Caco-2 (cell line): ENCODE data around the gene AMPH. TPM values are rescaled to one million over a fixed set of nuclear protein-coding genes. Genes with fewer than 3 reads are reported as not detected.
"Not testable (repeated sequence)": the region's sequence is repeated elsewhere in the genome, so short reads cannot be mapped to it uniquely, and the experiment has no call there.

Experiments
- BruUV-seq: library from RNA; stranded (reverse); fragments of 400-500 nt; replicated peaks from 2 replicates; lab custom pipeline; 2021; lab: Mats Ljungman, UMichigan
- CTCF ChIA-PET: fragments of 300-600 bp; sonication (Branson Sonifier 250); formaldehyde crosslinking; loops from one replicate; lab custom pipeline; 2022; ENCODE audit warnings: antibody characterized with exemption; lab: Charles Lee
- POLR2A ChIA-PET: fragments of 300-600 bp; sonication (Branson Sonifier 250); formaldehyde crosslinking; loops from one replicate; lab custom pipeline; 2022; ENCODE audit warnings: antibody characterized with exemption; lab: Charles Lee
- DNase-seq, 2 experiments: peaks; one replicate each; pipeline versions ENCODE4 v3.0.0 to v3.0.0-alpha.2; 2020 to 2022
- H3K27me3 ChIP-seq: replicated peaks from 2 replicates; pipeline ENCODE4 v1.6.0; 2011; ENCODE audit warnings: low read length; ENCODE audit not compliant: control insufficient read depth, insufficient read depth
- H3K36me3 ChIP-seq: 2 replicates; pipeline ENCODE4 v1.5.1; 2011; ENCODE audit warnings: low read length; ENCODE audit not compliant: control insufficient read depth, insufficient read depth
- H3K4me1 ChIP-seq: fragments of 250-450 bp; sonication (Bioruptor Pico); 2 replicates; pipeline ENCODE4 v1.5.1; 2020; ENCODE audit warnings: mild to moderate bottlenecking
- H3K4me3 ChIP-seq: 2 replicates; pipeline ENCODE4 v1.5.1; 2011; ENCODE audit warnings: low read depth, mild to moderate bottlenecking, control low read depth, low read length
- H3K9me3 ChIP-seq: fragments of 250-450 bp; sonication (Bioruptor Pico); 2 replicates; pipeline ENCODE4 v1.5.1; 2020; ENCODE audit warnings: mild to moderate bottlenecking, moderate library complexity
- H3K27ac Mint-ChIP-seq: one replicate; pipeline ENCODE4 v1.8.0; 2022; ENCODE audit warnings: mixed read lengths; ENCODE audit not compliant: unreplicated experiment
- H3K27me3 Mint-ChIP-seq: one replicate; pipeline ENCODE4 v1.8.0; 2022; ENCODE audit warnings: mixed read lengths; ENCODE audit not compliant: insufficient read depth, unreplicated experiment
- H3K36me3 Mint-ChIP-seq: one replicate; pipeline ENCODE4 v1.8.0; 2022; ENCODE audit warnings: mild to moderate bottlenecking, mixed read lengths; ENCODE audit not compliant: insufficient read depth, unreplicated experiment
- H3K4me1 Mint-ChIP-seq: one replicate; pipeline ENCODE4 v1.8.0; 2022; ENCODE audit warnings: low read depth, mixed read lengths; ENCODE audit not compliant: unreplicated experiment
- H3K4me3 Mint-ChIP-seq: one replicate; pipeline ENCODE4 v1.8.0; 2022; ENCODE audit warnings: mild to moderate bottlenecking, moderate library complexity, mixed read lengths; ENCODE audit not compliant: unreplicated experiment
- H3K9me3 Mint-ChIP-seq: one replicate; pipeline ENCODE4 v1.8.0; 2022; ENCODE audit warnings: mixed read lengths; ENCODE audit not compliant: unreplicated experiment
- CTCF ChIP-seq, 2 experiments: fragments of 200-600 bp in 1 of 2; IDR thresholded peaks; 1 replicate in 1 of 2; 2 replicates in 1 of 2; pipeline versions ENCODE4 v1.5.1 to v1.8.0; 2011 to 2022; ENCODE audit warnings: antibody characterized with exemption in 1 of 2, control low read depth in 1 of 2, inconsistent platforms in 1 of 2, low read depth in 1 of 2, low read length in 1 of 2, mild to moderate bottlenecking in 1 of 2, moderate library complexity in 1 of 2; ENCODE audit not compliant: insufficient read depth in 1 of 2, severe bottlenecking in 1 of 2, unreplicated experiment in 1 of 2
- intact Hi-C: fragments of 100-400 bp; cut with micrococcal nuclease; formaldehyde crosslinking; loops from one replicate; pipeline ENCODE4 v1.10.0; 2022; ENCODE audit not compliant: unreplicated experiment
- total RNA-seq: library from RNA; stranded (reverse); gene quantifications from 2 replicates; pipeline ENCODE4 v1.2.3, GENCODE V29; 2022

The AMPH gene
- total RNA-seq, 1 experiment from 2014 or later: not detected

GRCh38 chr7:38359071-38359601, 272.0 kb downstream of the AMPH start:
- peak; percentile 72 to 75 for DNase-seq
- CTCF ChIA-PET: interaction anchor here (0.6 to 1.2 kb wide), 3 partner anchors 9 to 23 kb away, joined by 4 to 7 read pairs (median 4); no protein-coding TSS in a partner anchor
- BruUV-seq, H3K4me1 ChIP-seq, H3K27me3 ChIP-seq, H3K27ac Mint-ChIP-seq, H3K4me1 Mint-ChIP-seq, POLR2A ChIA-PET, H3K9me3 ChIP-seq, H3K36me3 ChIP-seq, H3K4me3 Mint-ChIP-seq, H3K4me3 ChIP-seq, H3K36me3 Mint-ChIP-seq, H3K27me3 Mint-ChIP-seq, H3K9me3 Mint-ChIP-seq: not testable (repeated sequence)
- peak; percentile 15 to 57 for TF ChIP-seq CTCF (IDR thresholded peaks at IDR 0.05; ENCODE audit: insufficient read depth in 1 of 2, low read depth in 1 of 2, low read length in 1 of 2, severe bottlenecking in 1 of 2, unreplicated experiment in 1 of 2)
- intact Hi-C loops: loop anchor here (5.0 kb wide), 1 partner anchor 257 kb away; no protein-coding TSS in a partner anchor

- POLR2A ChIA-PET, H3K27ac Mint-ChIP-seq, H3K36me3 ChIP-seq, H3K4me3 Mint-ChIP-seq, H3K27me3 Mint-ChIP-seq, H3K9me3 ChIP-seq, H3K27me3 ChIP-seq, BruUV-seq, H3K4me1 ChIP-seq, H3K9me3 Mint-ChIP-seq, H3K36me3 Mint-ChIP-seq, DNase-seq, H3K4me1 Mint-ChIP-seq, H3K4me3 ChIP-seq: not testable (repeated sequence)
- intact Hi-C loops: loop anchor here (5.0 kb wide), 1 partner anchor 256 kb away; no protein-coding TSS in a partner anchor
- CTCF ChIA-PET: interaction anchor here (0.6 to 1.2 kb wide), 2 partner anchors 10 to 13 kb away, joined by 4 to 7 read pairs; no protein-coding TSS in a partner anchor
These were observed 272.8 kb downstream of the AMPH start for GRCh38 chr7:38358273-38358831.

GRCh38 chr7:38354271-38354851, 276.8 kb downstream of the AMPH start:
- POLR2A ChIA-PET, H3K27me3 Mint-ChIP-seq, H3K36me3 ChIP-seq, H3K27ac Mint-ChIP-seq, H3K4me3 ChIP-seq, H3K9me3 ChIP-seq, H3K27me3 ChIP-seq, BruUV-seq, H3K4me1 ChIP-seq, H3K9me3 Mint-ChIP-seq, H3K36me3 Mint-ChIP-seq, H3K4me3 Mint-ChIP-seq, intact Hi-C loops, H3K4me1 Mint-ChIP-seq: not testable (repeated sequence)
- peak; percentile 75 to 80 for DNase-seq
- peak in 1 of 2 experiments; percentile 71 for TF ChIP-seq CTCF (IDR thresholded peaks at IDR 0.05; ENCODE audit: insufficient read depth in 1 of 2, low read depth in 1 of 2, low read length in 1 of 2, severe bottlenecking in 1 of 2, unreplicated experiment in 1 of 2)
- CTCF ChIA-PET: interaction anchor here (0.6 to 1.2 kb wide), 6 partner anchors 8 to 19 kb away, joined by 3 to 18 read pairs (median 4); no protein-coding TSS in a partner anchor

GRCh38 chr7:38353431-38353881, 277.7 kb downstream of the AMPH start:
- H3K36me3 ChIP-seq, intact Hi-C loops, H3K4me1 ChIP-seq, H3K27ac Mint-ChIP-seq, H3K27me3 Mint-ChIP-seq, H3K4me3 Mint-ChIP-seq, BruUV-seq, H3K36me3 Mint-ChIP-seq, H3K27me3 ChIP-seq, H3K9me3 ChIP-seq, H3K9me3 Mint-ChIP-seq, DNase-seq, H3K4me3 ChIP-seq, POLR2A ChIA-PET, H3K4me1 Mint-ChIP-seq: not testable (repeated sequence)
- CTCF ChIA-PET: interaction anchor here (0.9 to 1.2 kb wide), 2 partner anchors 9 to 18 kb away, joined by 5 to 18 read pairs; no protein-coding TSS in a partner anchor
